IMR-90 (cell line): Measurements from ENCODE around the gene RPP25. TPM values are rescaled to one million over a fixed set of nuclear protein-coding genes. Genes with fewer than 3 reads are reported as not detected.

Source experiments
- ATAC-seq: fragments of 200-7000 bp; cut with Tn5 transposase; 2 replicates; pipeline ENCODE4 v1.9.1; 2020; ENCODE audit warnings: low read depth, mild to moderate bottlenecking, moderate library complexity
- BruUV-seq: library from RNA; stranded (reverse); fragments of 400-500 nt; replicated peaks from 2 replicates; lab custom pipeline; 2021; lab: Mats Ljungman, UMichigan
- CTCF ChIA-PET: fragments of 300-600 bp; formaldehyde crosslinking; extraction: SDS; loops from one replicate; lab custom pipeline; 2021; ENCODE audit warnings: antibody characterized with exemption; lab: Yijun Ruan, JAX
- POLR2A ChIA-PET: fragments of 300-600 bp; sonication (Branson Sonifier 250); formaldehyde crosslinking; loops from one replicate; lab custom pipeline; 2022; ENCODE audit warnings: antibody characterized with exemption; ENCODE audit not compliant: unreplicated experiment; lab: Charles Lee
- DNase-seq: peaks from one replicate; pipeline ENCODE4 v3.0.0; 2013
- H2AFZ ChIP-seq: replicated peaks from 2 replicates; pipeline ENCODE3; 2013; ENCODE audit warnings: low read length, mild to moderate bottlenecking; ENCODE audit not compliant: poor library complexity
- H2AK5ac ChIP-seq: 2 replicates; pipeline ENCODE4 v1.6.1; 2013; ENCODE audit warnings: low read depth, low read length, inconsistent platforms
- H2AK9ac ChIP-seq: replicated peaks from 2 replicates; pipeline ENCODE3; 2013; ENCODE audit warnings: mild to moderate bottlenecking, low read depth, low read length, moderate library complexity; ENCODE audit not compliant: poor library complexity
- H2BK120ac ChIP-seq: 2 replicates; pipeline ENCODE4 v1.6.1; 2013; ENCODE audit warnings: low read depth, low read length, inconsistent platforms
- H2BK15ac ChIP-seq: 3 replicates; pipeline ENCODE4 v1.6.1; 2013; ENCODE audit warnings: low read depth, low read length, inconsistent platforms
- H2BK20ac ChIP-seq: 2 replicates; pipeline ENCODE4 v1.6.1; 2013; ENCODE audit warnings: low read depth, mild to moderate bottlenecking, inconsistent platforms, low read length, moderate library complexity
- H2BK5ac ChIP-seq: 2 replicates; pipeline ENCODE4 v1.6.1; 2013; ENCODE audit warnings: mild to moderate bottlenecking, low read depth, low read length, inconsistent platforms; ENCODE audit not compliant: poor library complexity, severe bottlenecking
- H3K14ac ChIP-seq: replicated peaks from 2 replicates; pipeline ENCODE4 v1.6.1; 2013; ENCODE audit warnings: low read depth, low read length, inconsistent platforms
- H3K18ac ChIP-seq: 2 replicates; pipeline ENCODE4 v1.6.1; 2013; ENCODE audit warnings: low read depth, low read length, control low read depth
- H3K23ac ChIP-seq: 2 replicates; pipeline ENCODE4 v1.6.1; 2013; ENCODE audit warnings: low read depth, low read length, inconsistent platforms
- H3K27ac ChIP-seq: 2 replicates; pipeline ENCODE4 v1.5.1; 2013; ENCODE audit warnings: mild to moderate bottlenecking, control low read depth, low read length; ENCODE audit not compliant: insufficient read depth
- H3K27me3 ChIP-seq: 2 replicates; pipeline ENCODE4 v1.6.1; 2013; ENCODE audit warnings: low read length; ENCODE audit not compliant: control insufficient read depth, insufficient read depth
- H3K36me3 ChIP-seq: 2 replicates; pipeline ENCODE4 v1.6.1; 2013; ENCODE audit warnings: low read length, mixed read lengths; ENCODE audit not compliant: control insufficient read depth, insufficient read depth
- H3K4ac ChIP-seq: 2 replicates; pipeline ENCODE4 v1.6.1; 2013; ENCODE audit warnings: low read depth, low read length, inconsistent platforms
- H3K4me1 ChIP-seq: 2 replicates; pipeline ENCODE4 v1.6.1; 2013; ENCODE audit warnings: low read length, mixed read lengths; ENCODE audit not compliant: control insufficient read depth, insufficient read depth
- H3K4me2 ChIP-seq: 2 replicates; pipeline ENCODE4 v1.6.1; 2013; ENCODE audit warnings: low read depth, mild to moderate bottlenecking, control low read depth, low read length, moderate library complexity
- H3K4me3 ChIP-seq: 2 replicates; pipeline ENCODE4 v1.5.1; 2013; ENCODE audit warnings: low read depth, mild to moderate bottlenecking, control low read depth, low read length, moderate library complexity; ENCODE audit not compliant: insufficient read depth
- H3K56ac ChIP-seq: 2 replicates; pipeline ENCODE4 v1.6.1; 2013; ENCODE audit warnings: low read length, inconsistent platforms; ENCODE audit not compliant: insufficient read depth; ENCODE audit errors: extremely low read depth
- H3K79me1 ChIP-seq, 2 experiments: 2 replicates each; pipeline ENCODE4 v1.6.1; 2013; ENCODE audit warnings: low read length in 2 of 2, inconsistent platforms in 1 of 2, low read depth in 1 of 2
- H3K9ac ChIP-seq: 2 replicates; pipeline ENCODE4 v1.6.1; 2013; ENCODE audit warnings: low read depth, low read length, control low read depth
- H3K9me1 ChIP-seq: 2 replicates; pipeline ENCODE4 v1.6.1; 2013; ENCODE audit warnings: low read length, inconsistent platforms; ENCODE audit not compliant: insufficient read depth
- H3K9me3 ChIP-seq: 2 replicates; pipeline ENCODE4 v1.6.1; 2013; ENCODE audit warnings: low read length; ENCODE audit not compliant: control insufficient read depth, insufficient read depth
- H4K20me1 ChIP-seq: 2 replicates; pipeline ENCODE4 v1.6.1; 2013; ENCODE audit warnings: low read length, inconsistent platforms; ENCODE audit not compliant: insufficient read depth
- H4K5ac ChIP-seq: 2 replicates; pipeline ENCODE4 v1.6.1; 2013; ENCODE audit warnings: mild to moderate bottlenecking, low read depth, low read length, control low read depth
- H4K8ac ChIP-seq, 2 experiments: 2 replicates each; pipeline ENCODE4 v1.6.1; 2013; ENCODE audit warnings: low read depth in 2 of 2, low read length in 2 of 2, control low read depth in 1 of 2, inconsistent platforms in 1 of 2
- H4K91ac ChIP-seq: 2 replicates; pipeline ENCODE4 v1.6.1; 2013; ENCODE audit warnings: low read depth, low read length, inconsistent platforms; ENCODE audit not compliant: insufficient read depth
- BHLHE40 ChIP-seq: fragments of 150-350 bp; IDR thresholded peaks from 2 replicates; pipeline ENCODE4 v1.6.1; 2016; ENCODE audit warnings: mild to moderate bottlenecking, low read depth, low read length
- CEBPB ChIP-seq: IDR thresholded peaks from 2 replicates; pipeline ENCODE4 v1.6.1; 2012; ENCODE audit warnings: low read depth, low read length, improper control_type of control experiment
- CHD1 ChIP-seq: IDR thresholded peaks from 2 replicates; pipeline ENCODE4 v1.6.1; 2012; ENCODE audit warnings: low read depth, low read length, improper control_type of control experiment
- FOS ChIP-seq: fragments of 150-350 bp; IDR thresholded peaks from 2 replicates; pipeline ENCODE4 v1.6.1; 2016; ENCODE audit warnings: low read depth, low read length
- MAFK ChIP-seq: IDR thresholded peaks from 2 replicates; pipeline ENCODE4 v1.6.1; 2012; ENCODE audit warnings: low read depth, low read length, improper control_type of control experiment
- MAZ ChIP-seq: IDR thresholded peaks from 2 replicates; pipeline ENCODE4 v1.6.1; 2012; ENCODE audit warnings: low read depth, mild to moderate bottlenecking, low read length, improper control_type of control experiment, moderate library complexity, borderline replicate concordance
- MXI1 ChIP-seq: IDR thresholded peaks from 2 replicates; pipeline ENCODE4 v1.6.1; 2012; ENCODE audit warnings: low read depth, mild to moderate bottlenecking, low read length, moderate library complexity, borderline replicate concordance
- NFE2L2 ChIP-seq: fragments of 150-350 bp; IDR thresholded peaks from 2 replicates; pipeline ENCODE4 v1.6.1; 2016; ENCODE audit warnings: low read depth, mild to moderate bottlenecking, low read length
- POLR2A ChIP-seq: IDR thresholded peaks from 2 replicates; pipeline ENCODE4 v1.6.1; 2012; ENCODE audit warnings: mild to moderate bottlenecking, low read depth, low read length
- RAD21 ChIP-seq: IDR thresholded peaks from 2 replicates; pipeline ENCODE4 v1.6.1; 2012; ENCODE audit warnings: low read length, improper control_type of control experiment
- RCOR1 ChIP-seq: IDR thresholded peaks from 2 replicates; pipeline ENCODE4 v1.6.1; 2012; ENCODE audit warnings: mild to moderate bottlenecking, low read length, improper control_type of control experiment; ENCODE audit not compliant: insufficient replicate concordance
- RFX5 ChIP-seq: IDR thresholded peaks from 2 replicates; pipeline ENCODE4 v1.8.0; 2012; ENCODE audit warnings: low read depth, mild to moderate bottlenecking, low read length, moderate library complexity
- SMC3 ChIP-seq: fragments of 150-350 bp; IDR thresholded peaks from 2 replicates; pipeline ENCODE4 v1.6.1; 2016; ENCODE audit warnings: low read depth, mild to moderate bottlenecking, antibody characterized with exemption, low read length, moderate library complexity
- WGBS, 2 experiments: methylation state at CpG; one replicate each; pipeline versions ENCODE4 v1.1.5 to v1.1.7; 2013; ENCODE audit warnings: missing lambda C conversion rate in 2 of 2; ENCODE audit not compliant: insufficient read length in 1 of 2; ENCODE audit errors: extremely low coverage in 2 of 2; 5-methylcytosine and 5-hydroxymethylcytosine counted together
- dilution Hi-C: fragments of 300-500 bp; cut with HindIII; formaldehyde crosslinking; loops from one replicate; pipeline ENCODE4 v1.14.3; 2018; ENCODE audit warnings: low sequenced_read_pairs; ENCODE audit not compliant: unreplicated experiment
- in situ Hi-C: fragments of 300-500 bp; cut with MboI; formaldehyde crosslinking; loops from 3 replicates; pipeline ENCODE4 v1.14.3; 2019; ENCODE audit warnings: low sequenced_read_pairs, inconsistent platforms, mixed read lengths
- intact Hi-C: fragments of 100-400 bp; cut with micrococcal nuclease; formaldehyde crosslinking; loops from 2 replicates; pipeline ENCODE4 v1.10.0; 2022
- polyA plus RNA-seq, 3 experiments: library from polyadenylated mRNA; depleted of rRNA; stranded (reverse); fragments of >200 nt; gene quantifications; 2 replicates each; pipeline ENCODE4 v1.2.3, GENCODE V29; 2012; ENCODE audit warnings: low replicate concordance in 1 of 3
- total RNA-seq: library from RNA; depleted of rRNA; stranded (reverse); fragments of >200 nt; gene quantifications from 2 replicates; pipeline ENCODE4 v1.2.3, GENCODE V29; 2012
- TF ChIP-seq, protein P1 (sequence below): conservative IDR thresholded peaks from 2 replicates; pipeline ENCODE4 v1.5.1; 2012; ENCODE audit warnings: mild to moderate bottlenecking, low read depth, low read length, improper control_type of control experiment
- TF ChIP-seq, protein P2 (sequence below): fragments of 150-350 bp; IDR thresholded peaks from 2 replicates; pipeline ENCODE4 v1.6.1; 2016; ENCODE audit warnings: low read depth, mild to moderate bottlenecking, low read length, moderate library complexity, borderline replicate concordance
- TF ChIP-seq, protein P3 (sequence below): fragments of 150-350 bp; IDR thresholded peaks from 2 replicates; pipeline ENCODE4 v1.6.1; 2017; ENCODE audit warnings: mild to moderate bottlenecking, antibody characterized with exemption, low read length, low read depth

RPP25 gene
- total and polyA plus RNA-seq, 2 of the 4 experiments (the other 2 are of a cell fraction): 0.18 to 0.38 TPM

DNA sequence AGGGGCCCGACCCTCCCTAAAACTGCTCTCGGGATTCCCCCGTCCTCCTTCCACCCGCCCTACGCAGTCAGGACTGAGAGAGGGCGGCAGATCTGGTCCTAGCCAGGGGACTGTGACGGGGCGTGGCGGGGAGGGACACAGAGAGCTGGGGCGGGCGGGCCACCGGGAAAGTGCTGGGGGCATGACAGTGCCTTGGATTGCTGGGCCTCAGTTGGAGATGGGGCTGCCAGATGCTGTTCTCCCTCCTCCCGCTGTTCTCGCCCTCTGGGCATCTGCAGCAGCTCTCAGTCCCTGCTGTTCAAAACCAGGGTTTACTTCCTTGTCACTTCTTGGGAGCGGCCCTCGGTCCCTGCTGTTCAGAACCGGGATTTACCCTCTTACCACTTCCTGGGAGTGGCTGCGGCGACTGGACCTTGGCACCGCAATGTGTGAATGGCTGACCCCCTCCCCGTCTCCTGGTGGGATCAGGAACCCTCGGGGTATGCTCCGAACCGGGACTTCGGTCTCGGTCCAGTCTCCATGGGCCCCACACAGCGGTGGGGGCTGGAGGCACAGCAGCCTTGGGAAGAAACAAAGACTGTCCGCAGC is 1.8 kb upstream of the RPP25 start:
- H3K4me1 ChIP-seq: peaks cover 8% of the 10 kb centered on the region; the same call in 1 of the 2 replicates
- in situ Hi-C loops: no loop called here
- H3K4me2 ChIP-seq: no peak overlapping the region
- no peak overlapping the region for H3K27ac ChIP-seq
- H3K9ac ChIP-seq: no peak overlapping the region
- TF ChIP-seq FOS (no peak), MXI1 (no peak), CHD1 (no peak), NFE2L2 (no peak), SMC3 (no peak), MAZ (no peak), CEBPB (no peak), MAFK (no peak), RAD21 (no peak), BHLHE40 (no peak), RCOR1 (no peak), POLR2A (no peak), RFX5 (no peak)
- TF ChIP-seq, protein P1, sequence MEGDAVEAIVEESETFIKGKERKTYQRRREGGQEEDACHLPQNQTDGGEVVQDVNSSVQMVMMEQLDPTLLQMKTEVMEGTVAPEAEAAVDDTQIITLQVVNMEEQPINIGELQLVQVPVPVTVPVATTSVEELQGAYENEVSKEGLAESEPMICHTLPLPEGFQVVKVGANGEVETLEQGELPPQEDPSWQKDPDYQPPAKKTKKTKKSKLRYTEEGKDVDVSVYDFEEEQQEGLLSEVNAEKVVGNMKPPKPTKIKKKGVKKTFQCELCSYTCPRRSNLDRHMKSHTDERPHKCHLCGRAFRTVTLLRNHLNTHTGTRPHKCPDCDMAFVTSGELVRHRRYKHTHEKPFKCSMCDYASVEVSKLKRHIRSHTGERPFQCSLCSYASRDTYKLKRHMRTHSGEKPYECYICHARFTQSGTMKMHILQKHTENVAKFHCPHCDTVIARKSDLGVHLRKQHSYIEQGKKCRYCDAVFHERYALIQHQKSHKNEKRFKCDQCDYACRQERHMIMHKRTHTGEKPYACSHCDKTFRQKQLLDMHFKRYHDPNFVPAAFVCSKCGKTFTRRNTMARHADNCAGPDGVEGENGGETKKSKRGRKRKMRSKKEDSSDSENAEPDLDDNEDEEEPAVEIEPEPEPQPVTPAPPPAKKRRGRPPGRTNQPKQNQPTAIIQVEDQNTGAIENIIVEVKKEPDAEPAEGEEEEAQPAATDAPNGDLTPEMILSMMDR: no peak
- TF ChIP-seq, protein P2, sequence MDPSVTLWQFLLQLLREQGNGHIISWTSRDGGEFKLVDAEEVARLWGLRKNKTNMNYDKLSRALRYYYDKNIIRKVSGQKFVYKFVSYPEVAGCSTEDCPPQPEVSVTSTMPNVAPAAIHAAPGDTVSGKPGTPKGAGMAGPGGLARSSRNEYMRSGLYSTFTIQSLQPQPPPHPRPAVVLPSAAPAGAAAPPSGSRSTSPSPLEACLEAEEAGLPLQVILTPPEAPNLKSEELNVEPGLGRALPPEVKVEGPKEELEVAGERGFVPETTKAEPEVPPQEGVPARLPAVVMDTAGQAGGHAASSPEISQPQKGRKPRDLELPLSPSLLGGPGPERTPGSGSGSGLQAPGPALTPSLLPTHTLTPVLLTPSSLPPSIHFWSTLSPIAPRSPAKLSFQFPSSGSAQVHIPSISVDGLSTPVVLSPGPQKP: no peak
- TF ChIP-seq, protein P3, sequence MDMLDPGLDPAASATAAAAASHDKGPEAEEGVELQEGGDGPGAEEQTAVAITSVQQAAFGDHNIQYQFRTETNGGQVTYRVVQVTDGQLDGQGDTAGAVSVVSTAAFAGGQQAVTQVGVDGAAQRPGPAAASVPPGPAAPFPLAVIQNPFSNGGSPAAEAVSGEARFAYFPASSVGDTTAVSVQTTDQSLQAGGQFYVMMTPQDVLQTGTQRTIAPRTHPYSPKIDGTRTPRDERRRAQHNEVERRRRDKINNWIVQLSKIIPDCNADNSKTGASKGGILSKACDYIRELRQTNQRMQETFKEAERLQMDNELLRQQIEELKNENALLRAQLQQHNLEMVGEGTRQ: no peak
- WGBS, 2 experiments: 9% methylated on average over 13 of the region's 28 CpGs; no CpG with 5 or more reads in 1 of the 2 experiments
- no peak overlapping the region for H4K5ac ChIP-seq
- H3K9me3 ChIP-seq: no peaks in the 10 kb centered on the region
- no peak overlapping the region for H2BK15ac ChIP-seq
- H3K9me1 ChIP-seq: no peaks in the 10 kb centered on the region
- peaks cover 52% of the 10 kb centered on the region for H3K27me3 ChIP-seq
- no peak overlapping the region for H4K91ac ChIP-seq
- H2AK9ac ChIP-seq: no peak overlapping the region
- H3K4ac ChIP-seq: no peak overlapping the region
- no peak overlapping the region for H4K8ac ChIP-seq
- no peak overlapping the region for H2BK20ac ChIP-seq
- H2AK5ac ChIP-seq: no peak overlapping the region
- H3K56ac ChIP-seq: no peak overlapping the region
- no peak overlapping the region for H3K14ac ChIP-seq
- no peak overlapping the region for H2BK5ac ChIP-seq
- no peak overlapping the region for H2BK120ac ChIP-seq
- intact Hi-C loops: loop anchor here (10.0 kb wide), 1 partner anchor 584 kb away; no protein-coding TSS in a partner anchor
- ATAC-seq: no peak
- no peaks in the 10 kb centered on the region for H3K36me3 ChIP-seq
- no peaks in the 10 kb centered on the region; the same call in 1 of the 2 replicates for H4K20me1 ChIP-seq
- DNase-seq: no peak
- no peak overlapping the region for H3K23ac ChIP-seq
- H3K79me1 ChIP-seq: no peaks in the 10 kb centered on the region
- BruUV-seq: no TSS peak
- dilution Hi-C loops: no loop called here
- H3K18ac ChIP-seq: no peak overlapping the region
- POLR2A ChIA-PET: no interaction called here
- H3K4me3 ChIP-seq: no peak overlapping the region
- H2AFZ ChIP-seq: peak overlapping the region; percentile 69
- CTCF ChIA-PET: no interaction called here
